HCT116 (cell line): ENCODE measurements around the gene GSTA4. TPM values are rescaled to one million over a fixed set of nuclear protein-coding genes. Genes with fewer than 3 reads are reported as not detected.

Experiments
- ATAC-seq: fragments of 200-7000 bp; cut with Tn5 transposase; 2 replicates; pipeline ENCODE4 v1.9.1; 2020; ENCODE audit warnings: mild to moderate bottlenecking, moderate library complexity
- BruUV-seq: library from RNA; stranded (reverse); fragments of 400-500 nt; replicated peaks from 2 replicates; lab custom pipeline; 2021; lab: Mats Ljungman, UMichigan
- CTCF ChIA-PET: fragments of 300-600 bp; sonication (Branson Sonifier 250); formaldehyde crosslinking; loops from one replicate; lab custom pipeline; 2021; ENCODE audit warnings: antibody characterized with exemption; lab: Charles Lee
- POLR2A ChIA-PET: fragments of 300-600, 350-600 bp; sonication (Branson Sonifier 250); formaldehyde crosslinking; loops from one replicate; lab custom pipeline; 2021; ENCODE audit warnings: antibody characterized with exemption; lab: Charles Lee
- RAD21 ChIA-PET, 2 experiments: fragments of 300-600 bp; sonication (Branson Sonifier 250); formaldehyde crosslinking; loops; one replicate each; lab custom pipeline; 2023; ENCODE audit warnings: low total read pairs in 2 of 2; ENCODE audit not compliant: uncharacterized antibody in 2 of 2, unreplicated experiment in 2 of 2, low non-redundant PET in 1 of 2; lab: Charles Lee
- DNase-seq: peaks from one replicate; pipeline ENCODE4 v3.0.0-alpha.2; 2010; ENCODE audit warnings: low read depth, low spot score
- H2AFZ ChIP-seq: fragments of 200-600 bp; shearing (Covaris generic), sonication (generic); 2 replicates; pipeline ENCODE4 v1.6.1; 2017; ENCODE audit warnings: low read depth, mixed run types, mixed read lengths, antibody characterized with exemption, low read length; ENCODE audit not compliant: poor library complexity, severe bottlenecking
- H3K27ac ChIP-seq: 2 replicates; pipeline ENCODE4 v1.5.1; 2012; ENCODE audit warnings: low read depth, low read length
- H3K27me3 ChIP-seq: fragments of 200-600 bp; sonication (generic); 2 replicates; pipeline ENCODE4 v1.6.1; 2016; ENCODE audit warnings: mixed run types, low read length, mixed read lengths; ENCODE audit not compliant: insufficient read depth
- H3K36me3 ChIP-seq, 2 experiments: fragments of 200-500 bp in 1 of 2; fragments of 200-600 bp in 1 of 2; sonication (Bioruptor generic) in 1 of 2; sonication (generic) in 1 of 2; 2 replicates each; pipeline versions ENCODE4 v1.5.1 to v1.6.1; 2014 to 2016; ENCODE audit warnings: low read length in 2 of 2, inconsistent platforms in 1 of 2, mixed read lengths in 1 of 2, mixed run types in 1 of 2; ENCODE audit not compliant: insufficient read depth in 2 of 2, control insufficient read depth in 1 of 2
- H3K4me1 ChIP-seq, 2 experiments: fragments of 200-600 bp in 1 of 2; sonication (generic) in 1 of 2; 2 replicates each; pipeline versions ENCODE4 v1.5.1 to v1.6.1; 2012 to 2017; ENCODE audit warnings: low read length in 2 of 2, inconsistent platforms in 1 of 2, mild to moderate bottlenecking in 1 of 2, mixed read lengths in 1 of 2, mixed run types in 1 of 2, moderate library complexity in 1 of 2; ENCODE audit not compliant: insufficient read depth in 2 of 2, control insufficient read depth in 1 of 2
- H3K4me2 ChIP-seq: fragments of 200-600 bp; sonication (generic); 2 replicates; pipeline ENCODE4 v1.6.1; 2017; ENCODE audit warnings: mixed run types, low read length, mixed read lengths
- H3K4me3 ChIP-seq, 2 experiments: fragments of 200-600 bp in 1 of 2; sonication (generic) in 1 of 2; replicated peaks in 1 of 2; 2 replicates each; pipeline ENCODE4 v1.5.1; 2011 to 2016; ENCODE audit warnings: low read length in 2 of 2, control low read depth in 1 of 2, low read depth in 1 of 2, mild to moderate bottlenecking in 1 of 2, mixed read lengths in 1 of 2, mixed run types in 1 of 2
- H3K79me2 ChIP-seq: fragments of 200-600 bp; sonication (generic); 2 replicates; pipeline ENCODE4 v1.6.1; 2017; ENCODE audit warnings: mild to moderate bottlenecking, mixed run types, low read length, moderate library complexity, mixed read lengths; ENCODE audit not compliant: insufficient read depth
- H3K9ac ChIP-seq: fragments of 200-600 bp; sonication (generic); 2 replicates; pipeline ENCODE4 v1.6.1; 2016; ENCODE audit warnings: low read length, mixed read lengths
- H3K9me2 ChIP-seq: fragments of 200-600 bp; sonication (generic), shearing (Covaris generic); 2 replicates; pipeline ENCODE4 v1.6.1; 2017; ENCODE audit warnings: mixed run types, mild to moderate bottlenecking, moderate library complexity; ENCODE audit not compliant: insufficient read depth
- H3K9me3 ChIP-seq, 2 experiments: fragments of 200-500 bp in 1 of 2; fragments of 200-600 bp in 1 of 2; sonication (Bioruptor generic) in 1 of 2; sonication (generic) in 1 of 2; 2 replicates each; pipeline ENCODE4 v1.6.1; 2014 to 2017; ENCODE audit warnings: low read length in 2 of 2, mixed read lengths in 2 of 2, inconsistent platforms in 1 of 2, low read depth in 1 of 2, mild to moderate bottlenecking in 1 of 2, mixed run types in 1 of 2, moderate library complexity in 1 of 2; ENCODE audit not compliant: control insufficient read depth in 1 of 2, insufficient read depth in 1 of 2
- H4K20me1 ChIP-seq: fragments of 200-600 bp; sonication (generic), shearing (Covaris generic); 2 replicates; pipeline ENCODE4 v1.6.1; 2017; ENCODE audit warnings: mixed run types, mild to moderate bottlenecking, moderate library complexity; ENCODE audit not compliant: insufficient read depth
- CBX3 ChIP-seq: IDR thresholded peaks from 2 replicates; pipeline ENCODE4 v1.6.1; 2012; ENCODE audit warnings: low read depth
- CTCF ChIP-seq, 3 experiments: fragments of 200-600 bp in 1 of 3; sonication (generic) in 1 of 3; IDR thresholded peaks in 2 of 3; conservative IDR thresholded peaks in 1 of 3; 2 replicates each; pipeline ENCODE4 v1.5.1; 2012 to 2017; ENCODE audit warnings: low read depth in 2 of 3, low read length in 2 of 3, antibody characterized with exemption in 1 of 3, borderline replicate concordance in 1 of 3, control low read depth in 1 of 3, mild to moderate bottlenecking in 1 of 3, mixed read lengths in 1 of 3, mixed run types in 1 of 3, moderate library complexity in 1 of 3; ENCODE audit not compliant: insufficient read depth in 1 of 3
- ELF1 ChIP-seq: IDR thresholded peaks from 2 replicates; pipeline ENCODE4 v1.6.1; 2012; ENCODE audit warnings: low read depth, borderline replicate concordance
- JUND ChIP-seq: IDR thresholded peaks from 2 replicates; pipeline ENCODE4 v1.6.1; 2012
- POLR2A ChIP-seq: IDR thresholded peaks from 2 replicates; pipeline ENCODE4 v1.7.0; 2011; ENCODE audit warnings: borderline replicate concordance; ENCODE audit not compliant: insufficient read depth, insufficient read length; ENCODE audit errors: extremely low read depth
- SIN3A ChIP-seq: IDR thresholded peaks from 2 replicates; pipeline ENCODE4 v1.6.1; 2012; ENCODE audit warnings: low read depth
- SP1 ChIP-seq: IDR thresholded peaks from 2 replicates; pipeline ENCODE4 v1.6.1; 2012; ENCODE audit warnings: low read depth
- TCF7L2 ChIP-seq: IDR thresholded peaks from 2 replicates; pipeline ENCODE4 v1.7.0; 2011; ENCODE audit warnings: borderline replicate concordance, inconsistent platforms; ENCODE audit not compliant: insufficient read depth, insufficient read length; ENCODE audit errors: extremely low read depth
- ZNF274 ChIP-seq: fragments of 200-500 bp; sonication (Bioruptor generic); IDR thresholded peaks from 2 replicates; pipeline ENCODE4 v1.6.1; 2014; ENCODE audit warnings: mild to moderate bottlenecking, low read depth, low read length, inconsistent platforms
- intact Hi-C: fragments of 100-400 bp; cut with micrococcal nuclease; formaldehyde crosslinking; loops from 2 replicates; pipeline ENCODE4 v1.10.0; 2022
- total RNA-seq: library from RNA; stranded (reverse); gene quantifications from one replicate; pipeline ENCODE4 v1.2.1, GENCODE V29; 2021; ENCODE audit not compliant: unreplicated experiment
- TF ChIP-seq, protein P1 (sequence below): IDR thresholded peaks from 2 replicates; pipeline ENCODE4 v1.6.1; 2012
- TF ChIP-seq, protein P2 (sequence below): IDR thresholded peaks from 2 replicates; pipeline ENCODE4 v1.6.1; 2012; ENCODE audit warnings: low read depth

The GSTA4 gene
- total RNA-seq, 1 experiment from 2014 or later = 2.2 TPM

- intact Hi-C loops = no loop called here
- no peak overlapping the region for H3K9ac ChIP-seq
- H3K4me3 ChIP-seq = no peak overlapping the region
- H3K36me3 ChIP-seq = no peaks in the 10 kb centered on the region
- ChIA-PET CTCF (no interaction called here), RAD21 (no interaction called here), POLR2A (no interaction called here)
- H3K27me3 ChIP-seq = no peaks in the 10 kb centered on the region
- H3K4me2 ChIP-seq = no peak overlapping the region
- no peak for DNase-seq
- H3K9me2 ChIP-seq = no peaks in the 10 kb centered on the region
- ATAC-seq = no peak
- no TSS peak for BruUV-seq
- no peak overlapping the region for H2AFZ ChIP-seq
- H4K20me1 ChIP-seq = no peaks in the 10 kb centered on the region
- no peak for TF ChIP-seq ELF1
- no peak for TF ChIP-seq CTCF (IDR thresholded peaks at IDR 0.05 in 2 of 3, conservative IDR thresholded peaks at IDR 0.05 in 1 of 3; ENCODE audit: borderline replicate concordance in 1 of 3, insufficient read depth in 1 of 3, low read depth in 2 of 3, low read length in 2 of 3)
- TF ChIP-seq ZNF274 = no peak
- no peak for TF ChIP-seq SP1
- TF ChIP-seq, protein P1, sequence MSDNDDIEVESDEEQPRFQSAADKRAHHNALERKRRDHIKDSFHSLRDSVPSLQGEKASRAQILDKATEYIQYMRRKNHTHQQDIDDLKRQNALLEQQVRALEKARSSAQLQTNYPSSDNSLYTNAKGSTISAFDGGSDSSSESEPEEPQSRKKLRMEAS = no peak
- TF ChIP-seq CBX3 = no peak
- no peak for TF ChIP-seq POLR2A
- no peak for TF ChIP-seq SIN3A
- no peak for TF ChIP-seq TCF7L2
- TF ChIP-seq JUND = no peak
- TF ChIP-seq, protein P2, sequence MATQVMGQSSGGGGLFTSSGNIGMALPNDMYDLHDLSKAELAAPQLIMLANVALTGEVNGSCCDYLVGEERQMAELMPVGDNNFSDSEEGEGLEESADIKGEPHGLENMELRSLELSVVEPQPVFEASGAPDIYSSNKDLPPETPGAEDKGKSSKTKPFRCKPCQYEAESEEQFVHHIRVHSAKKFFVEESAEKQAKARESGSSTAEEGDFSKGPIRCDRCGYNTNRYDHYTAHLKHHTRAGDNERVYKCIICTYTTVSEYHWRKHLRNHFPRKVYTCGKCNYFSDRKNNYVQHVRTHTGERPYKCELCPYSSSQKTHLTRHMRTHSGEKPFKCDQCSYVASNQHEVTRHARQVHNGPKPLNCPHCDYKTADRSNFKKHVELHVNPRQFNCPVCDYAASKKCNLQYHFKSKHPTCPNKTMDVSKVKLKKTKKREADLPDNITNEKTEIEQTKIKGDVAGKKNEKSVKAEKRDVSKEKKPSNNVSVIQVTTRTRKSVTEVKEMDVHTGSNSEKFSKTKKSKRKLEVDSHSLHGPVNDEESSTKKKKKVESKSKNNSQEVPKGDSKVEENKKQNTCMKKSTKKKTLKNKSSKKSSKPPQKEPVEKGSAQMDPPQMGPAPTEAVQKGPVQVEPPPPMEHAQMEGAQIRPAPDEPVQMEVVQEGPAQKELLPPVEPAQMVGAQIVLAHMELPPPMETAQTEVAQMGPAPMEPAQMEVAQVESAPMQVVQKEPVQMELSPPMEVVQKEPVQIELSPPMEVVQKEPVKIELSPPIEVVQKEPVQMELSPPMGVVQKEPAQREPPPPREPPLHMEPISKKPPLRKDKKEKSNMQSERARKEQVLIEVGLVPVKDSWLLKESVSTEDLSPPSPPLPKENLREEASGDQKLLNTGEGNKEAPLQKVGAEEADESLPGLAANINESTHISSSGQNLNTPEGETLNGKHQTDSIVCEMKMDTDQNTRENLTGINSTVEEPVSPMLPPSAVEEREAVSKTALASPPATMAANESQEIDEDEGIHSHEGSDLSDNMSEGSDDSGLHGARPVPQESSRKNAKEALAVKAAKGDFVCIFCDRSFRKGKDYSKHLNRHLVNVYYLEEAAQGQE = no peak
- H3K27ac ChIP-seq = no peak overlapping the region
- no peaks in the 10 kb centered on the region for H3K9me3 ChIP-seq
- no peaks in the 10 kb centered on the region for H3K79me2 ChIP-seq
- H3K4me1 ChIP-seq = no peaks in the 10 kb centered on the region
These were observed 25.7 kb downstream of the GSTA4 start for GRCh38 chr6:52969359-52969758.
